IPS-20b (cell line): ENCODE results near the gene ITGAE.
"Not testable (repeated sequence)": the region's sequence is repeated elsewhere in the genome, so short reads cannot be mapped to it uniquely, and the experiment has no call there.

Experiments used
- H3K27ac ChIP-seq: one replicate; pipeline ENCODE4 v1.5.1; 2013; ENCODE audit warnings: low read length
- H3K27me3 ChIP-seq: 2 replicates; pipeline ENCODE4 v1.6.1; 2013; ENCODE audit warnings: mild to moderate bottlenecking, low read length, inconsistent platforms; ENCODE audit not compliant: insufficient read depth
- H3K36me3 ChIP-seq: 2 replicates; pipeline ENCODE4 v1.6.1; 2013; ENCODE audit warnings: low read depth, mild to moderate bottlenecking, inconsistent platforms, low read length, moderate library complexity; ENCODE audit not compliant: insufficient read depth
- H3K4me1 ChIP-seq: 2 replicates; pipeline ENCODE4 v1.6.1; 2013; ENCODE audit warnings: mild to moderate bottlenecking, control low read depth, inconsistent platforms, low read length, moderate library complexity; ENCODE audit not compliant: insufficient read depth
- H3K4me3 ChIP-seq: 2 replicates; pipeline ENCODE4 v1.5.1; 2013; ENCODE audit warnings: mild to moderate bottlenecking, low read length, inconsistent platforms
- H3K9ac ChIP-seq: 2 replicates; pipeline ENCODE4 v1.6.1; 2013; ENCODE audit warnings: low read depth, mild to moderate bottlenecking, inconsistent platforms, low read length, moderate library complexity
- H3K9me3 ChIP-seq: 2 replicates; pipeline ENCODE4 v1.6.1; 2013; ENCODE audit warnings: mild to moderate bottlenecking, low read depth, low read length, inconsistent platforms; ENCODE audit not compliant: insufficient read depth

Gene ITGAE

DNA sequence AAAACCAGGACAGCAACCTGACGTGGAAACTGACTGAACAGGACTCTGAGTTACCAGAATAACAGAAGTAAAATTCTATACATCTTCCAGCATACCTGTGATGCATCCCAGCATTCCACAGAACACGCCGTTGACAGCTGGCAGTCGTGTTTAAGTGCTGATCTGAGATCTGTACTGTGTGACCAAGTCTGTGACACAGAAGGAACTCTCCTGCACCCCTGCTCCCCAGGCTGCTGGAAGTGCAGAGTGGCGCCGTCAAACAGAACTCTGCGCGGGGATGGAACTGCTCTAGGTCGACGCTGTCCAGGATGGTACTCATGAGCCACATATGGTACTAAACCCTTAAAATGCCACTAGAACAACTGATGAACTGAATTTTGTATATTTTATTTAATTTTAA is 804 bp upstream of the ITGAE start:
- Histone ChIP-seq H3K36me3 (peaks cover 29% of the 10 kb centered on the region), H3K27ac (no peak overlapping the region), H3K9me3 (no peaks in the 10 kb centered on the region), H3K9ac (no peak overlapping the region), H3K4me1 (no peaks in the 10 kb centered on the region), H3K27me3 (no peaks in the 10 kb centered on the region), H3K4me3 (no peak overlapping the region)

GRCh38 chr17:3801347-3801746 is 359 bp upstream of the ITGAE start:
- Histone ChIP-seq H3K9ac (no peak overlapping the region), H3K27ac (no peak overlapping the region)

DNA sequence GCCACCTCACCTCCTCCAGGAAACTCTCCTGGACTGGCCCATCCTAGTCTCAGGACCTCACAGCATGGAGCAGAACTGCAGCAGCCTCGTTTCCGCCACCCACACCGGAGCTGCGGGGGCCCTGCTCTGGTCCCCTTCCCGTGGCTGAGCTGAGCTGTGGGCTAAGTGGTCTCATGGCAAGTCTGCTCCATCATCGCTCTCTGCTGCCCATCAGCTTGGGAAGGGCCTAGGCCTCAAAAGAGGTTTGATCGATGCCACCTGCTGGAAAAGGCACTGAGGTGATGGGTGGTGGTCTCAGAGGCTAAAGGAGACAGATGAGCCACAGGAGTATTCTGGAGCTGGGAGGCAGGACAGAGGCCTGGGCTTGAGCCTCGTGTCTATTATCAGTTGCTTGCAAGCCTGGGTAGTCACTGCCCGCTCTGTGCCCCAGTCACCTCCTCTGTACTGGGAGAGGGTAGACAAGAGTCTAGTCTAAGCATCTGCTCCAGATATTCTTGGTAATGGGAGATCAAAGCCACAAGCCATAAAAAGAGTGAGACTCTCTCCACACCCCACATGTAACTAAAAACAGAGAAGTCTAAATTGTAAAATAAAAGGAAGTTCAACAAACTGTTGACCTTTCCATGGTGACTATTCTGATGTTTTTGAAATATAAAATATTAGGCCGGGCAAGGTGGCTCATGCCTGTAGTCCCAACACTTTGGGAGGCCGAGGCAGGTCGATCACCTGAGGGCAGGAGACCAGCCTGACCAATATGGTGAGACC is 1.6 kb downstream of the ITGAE start:
- Histone ChIP-seq H3K4me3 (no peak overlapping the region), H3K9ac (no peak overlapping the region), H3K4me1 (no peaks in the 10 kb centered on the region), H3K27me3 (no peaks in the 10 kb centered on the region), H3K36me3 (peaks cover 15% of the 10 kb centered on the region; the same call in 1 of the 2 replicates), H3K9me3 (no peaks in the 10 kb centered on the region), H3K27ac (no peak overlapping the region)

More at GRCh38 chr17:3801347-3801746, 359 bp upstream of the ITGAE start:
- Histone ChIP-seq H3K9me3 (no peaks in the 10 kb centered on the region), H3K4me1 (no peaks in the 10 kb centered on the region), H3K4me3 (no peak overlapping the region), H3K27me3 (no peaks in the 10 kb centered on the region), H3K36me3 (peaks cover 25% of the 10 kb centered on the region; the same call in 1 of the 2 replicates)

DNA sequence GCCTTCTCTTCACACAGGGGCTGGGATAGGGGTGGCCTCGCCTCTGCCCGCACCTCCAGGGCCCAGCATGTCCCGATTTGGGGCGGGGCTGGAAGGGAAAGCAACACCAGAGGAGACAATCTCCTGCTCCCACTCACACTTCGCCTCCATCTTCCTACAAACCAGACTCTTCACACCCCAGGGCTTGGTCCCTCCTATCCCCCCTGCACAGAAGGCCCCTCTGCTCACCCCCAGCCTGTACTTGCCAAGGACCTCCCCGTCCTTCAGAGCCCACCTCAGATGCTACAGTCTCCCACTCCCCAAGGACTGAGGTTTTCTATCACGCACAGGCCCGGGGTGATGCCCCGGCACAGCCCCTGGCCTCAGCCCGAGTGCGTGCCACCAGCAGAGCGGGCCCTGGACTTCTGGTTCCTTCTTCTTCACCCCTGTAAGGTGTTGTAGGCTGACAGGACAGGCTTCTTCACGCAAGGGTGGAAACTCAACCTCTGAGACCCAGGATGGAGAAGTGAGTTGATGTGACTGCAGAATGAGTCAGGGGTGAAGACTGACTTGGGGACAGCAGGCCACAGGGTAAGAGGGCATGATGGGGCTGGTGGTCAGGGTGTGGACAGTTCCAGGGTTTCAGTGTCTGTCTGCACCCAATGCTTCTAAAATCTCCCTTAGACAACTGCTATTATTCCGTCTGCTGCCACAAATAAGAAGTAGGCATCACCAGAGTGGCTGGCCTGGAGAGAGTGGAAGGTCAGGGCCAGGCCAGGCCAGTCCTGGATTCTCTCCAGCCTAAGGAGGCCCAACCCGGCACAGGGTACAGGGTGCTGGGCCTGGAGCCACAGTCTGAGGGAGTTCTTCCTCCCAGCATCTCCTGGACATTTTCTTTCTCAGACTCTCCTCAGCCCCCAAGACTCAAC is 2.5 kb downstream of the ITGAE start:
- H3K4me3 ChIP-seq, result no peak overlapping the region
- no peak overlapping the region for H3K27ac ChIP-seq
- no peaks in the 10 kb centered on the region for H3K9me3 ChIP-seq

GRCh38 chr17:3796822-3797170 is 4.2 kb downstream of the ITGAE start:
- no peaks in the 10 kb centered on the region for H3K4me1 ChIP-seq
- H3K9ac ChIP-seq, result no peak overlapping the region
- no peak overlapping the region for H3K27ac ChIP-seq
- no peaks in the 10 kb centered on the region for H3K27me3 ChIP-seq
- H3K36me3 ChIP-seq, result 0 out of 2 replicates have a peak, but pooled peaks cover 4% of the 10 kb centered on the region
- no peaks in the 10 kb centered on the region for H3K9me3 ChIP-seq
- no peak overlapping the region for H3K4me3 ChIP-seq

More for the DNA sequence above, 2.5 kb downstream of the ITGAE start:
- Histone ChIP-seq H3K36me3 (peaks cover 15% of the 10 kb centered on the region; the same call in 1 of the 2 replicates), H3K27me3 (no peaks in the 10 kb centered on the region), H3K4me1 (no peaks in the 10 kb centered on the region), H3K9ac (no peak overlapping the region)

DNA sequence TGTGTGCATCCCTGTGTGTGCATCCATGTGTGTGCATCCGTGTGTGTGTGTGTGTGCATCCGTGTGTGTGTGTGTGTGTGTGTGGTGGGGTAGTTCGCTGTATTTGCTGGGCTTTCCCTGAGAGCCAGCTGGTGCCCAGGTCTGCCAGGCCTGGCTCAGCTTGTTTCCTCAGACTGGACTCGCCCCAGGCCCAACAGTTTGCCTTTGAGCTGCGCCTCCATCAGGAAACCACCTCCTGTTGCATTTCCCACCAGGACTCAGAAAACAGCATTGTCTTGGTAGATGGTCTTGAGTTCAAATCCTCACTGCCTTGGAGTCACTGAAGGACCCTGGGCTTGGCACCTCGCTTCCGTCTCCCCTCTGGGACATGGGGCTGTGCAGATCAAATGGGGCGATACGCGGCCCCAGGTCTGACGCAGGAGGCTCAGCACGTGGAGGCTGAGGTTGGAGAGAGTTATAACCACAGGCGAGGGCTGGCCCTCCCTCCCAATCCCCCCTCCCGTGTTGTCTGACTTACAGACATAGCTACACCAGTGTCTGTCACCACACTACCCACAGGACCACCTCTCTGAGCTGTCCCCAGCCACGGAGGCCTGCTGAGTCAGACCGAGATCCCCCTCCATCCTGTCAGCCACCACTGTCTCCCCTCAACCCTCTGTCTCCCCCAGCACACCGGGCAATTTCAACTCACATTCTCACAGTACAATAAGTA is 4.7 kb downstream of the ITGAE start:
- no peaks in the 10 kb centered on the region for H3K9me3 ChIP-seq
- no peaks in the 10 kb centered on the region for H3K36me3 ChIP-seq
- H3K27ac ChIP-seq, result no peak overlapping the region
- no peaks in the 10 kb centered on the region for H3K4me1 ChIP-seq
- H3K27me3 ChIP-seq, result no peaks in the 10 kb centered on the region
- H3K4me3 ChIP-seq, result no peak overlapping the region
- no peak overlapping the region for H3K9ac ChIP-seq

DNA sequence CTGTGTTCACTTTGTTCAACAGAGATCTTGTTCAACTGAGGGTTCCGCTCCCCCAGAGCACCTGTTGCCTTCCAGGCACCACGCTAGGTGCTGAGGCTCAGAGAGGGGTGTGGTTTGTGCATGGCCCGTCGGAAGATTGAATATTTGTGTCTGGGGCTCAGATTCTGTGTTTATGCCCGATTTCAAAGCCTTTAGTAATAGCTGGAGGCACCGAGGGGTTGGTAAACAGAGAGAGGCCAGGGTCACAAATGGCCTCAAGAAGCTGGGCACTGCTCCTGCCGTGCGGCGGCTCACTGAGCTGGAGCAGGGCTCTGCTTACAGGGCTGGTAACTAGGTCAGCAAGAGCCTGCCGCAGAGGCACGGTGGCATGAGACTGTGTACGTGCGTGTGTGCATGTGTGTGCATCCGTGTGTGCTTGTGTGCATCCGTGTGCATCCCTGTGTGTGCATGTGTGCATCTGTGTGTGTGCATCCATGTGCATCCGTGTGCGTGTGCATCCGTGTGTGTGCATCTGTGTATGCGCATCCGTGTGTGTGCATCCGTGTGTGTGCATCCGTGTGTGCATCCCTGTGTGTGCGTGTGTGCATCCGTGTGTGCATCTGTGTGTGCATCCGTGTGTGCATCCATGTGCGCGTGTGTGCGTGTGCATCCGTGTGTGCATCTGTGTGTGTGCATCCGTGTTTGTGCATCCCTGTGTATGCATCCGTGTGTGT is 5.4 kb downstream of the ITGAE start:
- H3K9me3 ChIP-seq, result no peaks in the 10 kb centered on the region
- H3K36me3 ChIP-seq, result no peaks in the 10 kb centered on the region
- no peak overlapping the region for H3K27ac ChIP-seq
- H3K4me3 ChIP-seq, result no peak overlapping the region
- no peaks in the 10 kb centered on the region for H3K27me3 ChIP-seq
- H3K4me1 ChIP-seq, result no peaks in the 10 kb centered on the region
- no peak overlapping the region for H3K9ac ChIP-seq

DNA sequence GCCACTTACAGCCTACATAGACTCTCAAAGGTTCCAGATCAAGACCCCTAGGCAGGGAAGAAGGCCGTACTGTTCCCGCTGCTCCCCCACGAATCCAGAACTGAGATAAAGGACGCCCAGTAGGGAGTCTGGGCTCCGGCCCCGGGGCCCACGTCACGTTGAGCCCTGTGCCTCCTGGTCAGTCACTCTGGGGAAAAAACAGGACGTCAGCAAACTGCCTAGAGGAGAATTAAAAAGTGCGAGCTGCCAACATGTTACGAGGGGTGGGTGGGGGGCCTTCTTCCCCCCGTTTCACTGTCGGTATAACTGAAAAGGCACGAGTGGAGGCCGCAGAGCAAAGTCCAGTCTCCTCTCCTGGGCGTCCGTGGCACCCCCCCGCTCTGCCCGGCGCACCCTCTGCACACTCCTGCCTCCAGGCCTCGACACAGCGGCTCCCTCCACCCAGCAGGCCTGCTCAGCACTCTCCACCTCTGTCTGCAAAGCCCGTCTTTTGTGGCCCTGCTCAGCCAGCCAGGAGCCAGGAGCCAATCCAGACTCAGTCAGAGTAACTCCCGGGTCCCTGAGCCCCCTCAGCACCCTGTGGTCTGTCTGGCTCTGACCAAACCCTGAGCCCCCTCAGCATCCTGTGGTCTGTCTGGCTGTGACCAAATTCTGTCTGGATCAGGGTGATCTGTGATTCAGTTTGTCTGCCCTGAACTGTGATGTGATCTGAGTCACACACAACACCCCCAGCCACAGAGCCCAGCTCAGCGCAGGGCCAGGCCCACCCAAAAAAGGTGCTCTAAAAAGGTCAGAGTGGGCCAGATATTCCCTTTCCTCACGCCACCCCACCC is 6.2 kb downstream of the ITGAE start:
- Histone ChIP-seq H3K27ac (no peak overlapping the region), H3K9me3 (no peaks in the 10 kb centered on the region), H3K27me3 (no peaks in the 10 kb centered on the region), H3K9ac (no peak overlapping the region), H3K4me1 (no peaks in the 10 kb centered on the region), H3K4me3 (no peak overlapping the region), H3K36me3 (no peaks in the 10 kb centered on the region)

DNA sequence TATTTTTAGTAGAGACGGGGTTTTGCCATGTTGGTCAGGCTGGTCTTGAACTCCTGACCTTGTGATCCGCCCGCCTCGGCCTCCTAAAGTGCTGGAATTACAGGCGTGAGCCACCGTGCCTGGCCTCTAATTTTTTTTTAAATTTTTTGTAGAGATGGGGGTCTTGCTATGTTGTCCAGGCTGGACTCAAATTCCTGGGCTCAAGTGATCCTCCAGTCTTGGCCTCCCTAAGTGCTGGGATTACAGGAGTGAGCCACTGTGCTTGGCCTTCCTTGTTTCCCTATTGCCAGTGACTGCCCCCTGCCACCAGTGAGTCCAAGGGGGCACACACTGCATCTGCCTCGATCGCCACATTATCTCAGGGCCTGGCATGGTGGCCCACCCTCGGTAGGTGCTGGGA is 6.8 kb downstream of the ITGAE start:
- H3K4me1 ChIP-seq, H3K27me3 ChIP-seq, H3K9ac ChIP-seq, H3K27ac ChIP-seq, H3K9me3 ChIP-seq, H3K36me3 ChIP-seq, H3K4me3 ChIP-seq: not testable (repeated sequence)

GRCh38 chr17:3793258-3793657 is 7.7 kb downstream of the ITGAE start:
- H3K27ac ChIP-seq, H3K4me1 ChIP-seq: not testable (repeated sequence)

More at GRCh38 chr17:3793258-3793657, 7.7 kb downstream of the ITGAE start:
- not testable (repeated sequence) for H3K9me3 ChIP-seq, H3K4me3 ChIP-seq, H3K27me3 ChIP-seq, H3K36me3 ChIP-seq, H3K9ac ChIP-seq
